HG03108 (cell line): ENCODE data around the gene CALR.
"Not testable (repeated sequence)": the region's sequence is repeated elsewhere in the genome, so short reads cannot be mapped to it uniquely, and the experiment has no call there.

ENCODE experiments used
- ATAC-seq: cut with Tn5 transposase; IDR thresholded peaks from one replicate; pipeline ENCODE4 v1.9.1; 2021; ENCODE audit warnings: moderate library complexity; ENCODE audit not compliant: unreplicated experiment

Gene CALR

DNA sequence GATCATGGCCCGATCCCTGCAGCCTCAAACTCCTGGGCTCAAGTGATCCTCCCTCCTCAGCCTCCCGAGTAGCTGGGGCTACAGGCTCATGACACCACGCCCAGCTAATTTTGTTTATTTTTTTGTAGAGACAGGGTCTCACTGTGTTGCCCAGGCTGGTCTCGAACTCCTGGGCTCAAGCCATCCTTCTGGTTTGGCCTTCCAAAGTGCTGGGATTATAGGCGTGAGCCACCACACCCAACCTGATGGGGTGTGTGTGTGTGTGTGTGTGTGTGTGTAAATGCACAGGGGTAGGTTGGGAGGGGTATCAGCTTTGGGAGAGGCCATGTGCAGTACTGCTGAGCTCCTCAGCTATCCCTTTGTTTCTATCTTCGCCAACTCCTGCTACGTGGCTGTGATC, 37.7 kb downstream of the CALR start:
- ATAC-seq = not testable (repeated sequence)

DNA sequence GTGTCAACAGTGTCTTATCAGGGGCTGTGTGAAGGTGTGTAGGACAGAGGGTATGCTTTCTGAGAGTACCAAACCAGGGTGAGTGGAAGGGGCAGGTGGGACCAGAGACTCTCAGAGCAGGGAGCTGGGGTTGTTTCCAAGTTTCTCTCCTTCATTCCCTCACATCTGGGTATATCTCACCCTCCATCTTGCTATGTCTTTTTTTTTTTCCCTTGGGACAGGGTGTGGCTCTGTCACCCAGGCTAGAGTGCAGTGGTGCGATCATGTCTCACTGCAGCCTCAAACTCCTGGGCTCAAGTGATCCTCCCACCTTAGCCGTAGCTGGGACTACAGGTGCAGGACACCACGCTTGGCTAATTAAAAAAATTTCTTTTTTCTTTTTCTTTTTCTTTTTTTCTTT, 41.6 kb downstream of the CALR start:
- ATAC-seq = no peak

DNA sequence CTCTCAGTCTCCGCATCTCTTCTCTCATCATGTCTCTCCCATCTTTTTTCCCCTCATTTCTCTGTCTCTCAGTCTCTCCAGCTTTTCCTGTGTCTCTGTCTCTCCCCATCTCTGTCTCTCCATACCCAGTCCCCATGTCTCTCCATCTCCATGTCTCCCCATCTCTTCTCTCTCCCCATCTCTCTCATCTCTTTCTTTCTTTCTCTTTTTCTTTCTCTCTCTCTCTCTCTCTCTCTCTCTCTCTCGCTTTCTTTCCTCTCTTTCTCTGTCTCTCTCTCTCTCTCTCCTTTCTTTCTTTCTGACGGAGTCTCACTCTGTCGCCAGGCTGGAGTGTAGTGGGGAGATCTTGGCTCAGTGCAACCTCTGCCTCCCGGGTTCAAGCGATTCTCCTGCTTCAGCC, 44.2 kb downstream of the CALR start:
- no peak for ATAC-seq

DNA sequence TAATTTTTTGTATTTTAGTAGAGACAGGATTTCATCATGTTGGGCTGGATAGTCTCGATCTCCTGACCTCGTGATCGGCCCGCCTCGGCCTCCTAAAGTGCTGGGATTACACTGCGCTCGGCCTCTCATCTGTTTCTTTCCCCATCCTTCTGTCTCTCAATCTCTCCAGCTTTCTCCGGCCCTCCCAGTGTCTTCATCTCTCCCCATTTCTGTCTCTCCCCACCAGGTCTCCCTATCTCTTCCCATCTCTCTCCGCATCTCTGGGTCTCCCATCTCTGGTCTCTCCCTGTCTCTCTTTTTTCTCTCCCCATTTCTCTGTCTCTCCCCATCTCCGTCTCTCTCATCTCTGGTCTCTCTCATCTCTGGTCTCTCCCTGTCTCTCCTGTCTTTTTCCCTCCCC, 44.7 kb downstream of the CALR start:
- ATAC-seq = no peak

DNA sequence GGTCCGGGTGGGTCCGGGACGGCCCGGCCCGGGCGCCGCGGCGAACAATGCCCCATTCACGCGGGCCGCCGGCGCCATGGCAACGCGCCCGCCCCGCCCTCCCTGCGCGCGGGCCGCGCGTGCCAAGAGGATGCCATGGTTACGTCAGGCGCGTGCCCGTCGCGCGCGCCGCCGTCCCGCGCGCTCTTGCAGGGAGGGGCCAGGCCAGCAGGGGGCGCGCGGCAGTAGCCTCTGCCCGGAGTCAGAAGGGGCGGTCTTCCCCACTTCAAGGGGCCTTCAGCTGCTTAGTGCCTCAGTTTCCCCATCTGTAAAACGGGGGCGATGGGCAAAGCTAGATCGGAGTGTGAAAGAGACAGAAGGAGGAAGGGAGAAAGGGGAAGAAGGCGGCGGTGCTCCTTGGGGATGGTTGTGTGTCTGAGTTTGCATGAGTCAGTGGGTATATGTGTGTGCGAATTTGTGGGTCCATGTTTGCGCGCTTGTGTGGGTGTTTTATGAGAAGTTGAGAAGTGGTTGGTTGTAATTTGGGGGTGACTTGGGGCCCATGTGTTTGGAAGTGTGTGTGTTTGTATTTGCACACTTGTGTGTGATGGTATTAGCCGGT, 45.2 kb downstream of the CALR start:
- ATAC-seq = no peak

DNA sequence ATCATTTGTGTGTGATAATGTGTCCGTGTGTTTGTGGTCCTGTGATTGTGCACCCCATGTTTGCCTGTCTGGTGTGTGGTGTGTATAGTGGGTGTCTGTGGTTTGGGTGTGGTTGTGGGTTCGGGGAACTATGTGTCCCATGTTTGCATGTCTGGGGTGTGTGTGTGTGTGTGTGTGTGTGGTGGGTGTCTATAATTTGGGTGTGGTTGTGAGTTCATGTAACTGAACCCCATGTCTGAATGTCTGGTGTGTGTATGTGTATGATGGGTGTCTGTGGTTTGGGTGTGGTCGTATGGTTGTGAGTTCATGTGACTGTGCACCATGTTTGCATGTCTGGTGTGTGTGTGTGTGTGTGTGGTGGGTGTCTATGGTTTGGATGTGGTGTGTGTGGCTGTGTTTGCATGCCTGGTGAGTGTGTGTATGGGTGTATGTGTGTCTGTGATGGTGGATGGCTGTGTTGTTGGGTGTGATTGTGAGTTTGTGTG, 45.8 kb downstream of the CALR start:
- no peak for ATAC-seq

DNA sequence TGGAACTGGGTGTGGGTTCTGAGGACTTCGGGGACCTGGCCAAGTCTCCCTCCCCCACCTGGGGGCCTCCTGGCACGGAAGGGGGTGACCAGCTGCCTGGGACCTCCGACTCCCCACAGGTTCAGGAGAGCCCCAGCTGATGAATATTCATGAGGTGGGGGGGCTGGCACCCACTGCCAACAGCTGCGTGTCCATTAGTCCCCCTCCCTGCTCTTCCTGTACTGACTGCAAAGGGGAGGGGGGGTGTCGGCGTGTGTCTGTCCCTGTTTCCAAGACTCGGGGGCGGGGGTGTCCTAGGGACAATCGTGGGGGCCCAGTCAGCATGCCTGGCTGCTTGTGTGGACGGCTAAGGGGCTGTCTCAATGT, 46.3 kb downstream of the CALR start:
- no peak for ATAC-seq

DNA sequence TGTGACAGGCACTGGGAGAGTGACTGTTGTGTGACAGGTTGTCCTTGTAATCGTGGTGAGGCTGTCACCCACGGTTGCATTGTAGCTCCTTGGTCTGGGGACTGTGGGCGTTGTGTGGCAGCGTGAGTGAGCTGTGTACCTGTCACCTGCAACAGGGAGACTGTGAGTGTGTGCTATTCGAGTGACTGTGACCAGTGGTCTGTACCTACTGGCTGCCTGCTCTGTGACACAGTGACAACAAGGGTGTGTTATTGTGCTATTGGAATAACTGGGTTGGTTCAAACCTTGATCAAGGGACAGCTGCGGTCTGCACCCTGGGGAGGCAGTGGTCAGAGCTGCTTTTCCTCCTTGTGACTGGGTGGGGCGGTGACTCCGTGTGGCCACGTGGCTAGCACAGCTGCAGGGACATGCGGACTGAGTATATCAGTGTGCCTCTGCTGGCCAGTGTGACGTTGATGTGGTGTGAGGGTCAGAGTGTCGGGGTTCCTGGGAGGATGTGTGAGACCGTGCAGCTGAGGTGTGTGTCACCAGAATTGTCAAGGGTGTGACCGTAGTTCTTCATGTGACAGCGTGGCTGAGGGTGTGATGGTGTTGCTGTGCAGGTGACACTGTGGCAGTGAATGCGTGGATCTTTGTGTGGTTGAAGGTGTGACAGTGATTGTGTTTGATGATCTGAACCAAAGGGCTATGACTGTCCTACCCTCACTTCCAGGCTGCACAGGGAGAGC, 46.8 kb downstream of the CALR start:
- ATAC-seq = no peak

DNA sequence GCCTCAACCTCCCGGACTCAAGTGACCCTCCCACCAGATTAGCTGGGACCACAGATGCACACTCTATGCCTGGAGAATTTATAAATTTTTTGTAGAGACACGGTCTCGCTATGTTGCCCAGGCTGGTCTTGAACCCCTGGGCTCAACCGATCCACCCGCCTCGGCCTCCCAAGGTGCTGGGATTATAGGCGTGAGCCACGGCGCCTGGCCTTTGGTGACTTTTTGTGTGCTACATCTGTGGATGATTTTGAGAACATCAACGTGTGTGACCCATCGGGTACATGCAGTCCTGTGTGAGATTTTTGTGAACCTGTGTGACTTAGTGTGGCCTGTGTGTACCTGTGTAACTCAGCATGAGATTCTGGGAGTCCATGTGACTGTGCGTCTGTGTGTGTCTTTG, 48.3 kb downstream of the CALR start:
- ATAC-seq = no peak

DNA sequence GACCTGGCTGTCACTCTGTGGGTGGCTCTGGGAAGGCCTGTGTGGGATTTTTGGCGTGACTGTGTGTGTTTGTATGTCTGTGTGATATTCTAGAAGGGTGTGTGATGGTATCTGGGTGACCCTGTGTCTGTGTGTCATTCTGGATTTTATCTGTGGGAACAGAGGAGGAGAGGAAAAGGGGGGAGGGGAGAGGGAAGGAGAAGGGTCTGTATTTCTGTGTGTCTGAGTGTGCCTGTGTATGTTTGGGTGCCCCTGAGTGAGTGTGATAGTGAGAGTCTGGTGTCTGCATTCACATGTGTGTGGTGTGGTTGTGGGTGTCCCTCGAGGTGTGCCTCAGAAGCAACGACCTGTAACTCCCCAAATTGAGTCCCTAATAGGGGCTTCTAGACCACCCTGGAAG, 48.8 kb downstream of the CALR start:
- ATAC-seq = no peak

DNA sequence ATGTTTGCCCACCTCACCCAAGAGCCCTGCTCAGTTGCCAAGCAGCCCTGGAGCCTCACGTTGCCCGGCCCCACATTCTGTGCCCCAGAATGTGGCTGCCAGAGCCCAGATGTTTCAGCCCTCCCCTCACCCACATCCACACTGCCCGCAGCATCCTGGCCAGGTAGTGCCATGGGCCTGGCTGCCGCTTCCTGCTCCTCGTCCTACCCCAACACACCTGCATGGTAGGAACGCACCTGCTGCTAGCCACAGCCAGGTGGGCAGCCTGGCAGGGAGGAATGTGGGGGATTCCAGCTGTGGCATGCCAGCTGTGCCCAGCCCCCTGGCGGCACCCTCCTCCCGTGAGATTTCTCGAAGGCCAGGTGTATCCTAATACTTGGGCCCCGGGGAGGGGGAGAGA, 49.4 kb downstream of the CALR start:
- ATAC-seq = no peak

DNA sequence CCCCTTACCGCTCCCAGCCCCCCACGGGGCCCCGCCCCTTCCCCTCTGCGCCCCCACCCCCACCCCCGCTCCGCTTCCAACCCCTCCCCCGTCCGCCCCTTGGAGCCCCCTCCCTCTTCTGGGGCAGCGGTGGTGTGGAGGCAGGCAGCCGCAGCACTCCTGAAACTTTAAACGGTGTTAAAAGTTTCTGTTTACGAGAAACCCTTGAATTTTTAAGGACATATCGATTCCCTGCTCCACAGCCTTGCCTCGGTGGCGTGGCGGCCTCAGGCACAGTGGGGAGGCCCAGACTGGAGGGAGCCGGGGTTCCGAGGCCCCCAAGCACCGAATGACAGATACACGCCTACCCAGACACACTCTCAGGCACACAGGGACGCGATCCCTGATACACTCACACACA, 52.0 kb downstream of the CALR start:
- no peak for ATAC-seq

DNA sequence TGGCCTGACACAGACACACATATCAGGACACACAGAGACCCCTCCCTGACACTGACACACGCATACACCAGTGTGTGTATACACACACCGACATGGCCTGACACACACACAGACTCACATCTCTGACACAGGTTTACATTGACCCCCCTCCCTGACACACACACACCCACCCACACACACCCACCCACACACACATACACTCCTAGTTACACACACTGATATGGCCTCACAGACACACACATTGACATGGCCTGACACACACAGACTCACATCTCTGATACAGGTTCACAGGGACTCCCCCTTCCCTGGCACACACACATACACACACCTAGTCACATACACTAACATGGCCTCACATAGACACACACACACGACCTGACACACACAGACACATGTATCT, 52.4 kb downstream of the CALR start:
- ATAC-seq = no peak

DNA sequence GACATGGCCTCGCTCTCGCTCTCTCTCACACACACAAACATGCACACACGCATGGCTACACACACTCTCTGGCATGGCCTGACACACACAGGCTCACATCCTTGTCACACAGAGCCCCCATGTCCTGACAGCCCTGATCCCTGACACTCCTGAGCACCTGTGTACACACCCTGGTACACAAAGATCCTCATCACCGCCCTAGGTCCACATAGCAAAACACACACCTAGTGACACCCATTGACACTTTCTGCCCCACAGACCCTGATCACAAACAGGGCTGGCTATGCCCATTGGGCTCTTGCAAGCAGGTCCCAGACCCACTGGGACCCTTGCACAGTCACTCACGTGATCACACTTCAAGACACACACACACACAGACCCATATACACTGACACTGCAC, 52.9 kb downstream of the CALR start:
- no peak for ATAC-seq

DNA sequence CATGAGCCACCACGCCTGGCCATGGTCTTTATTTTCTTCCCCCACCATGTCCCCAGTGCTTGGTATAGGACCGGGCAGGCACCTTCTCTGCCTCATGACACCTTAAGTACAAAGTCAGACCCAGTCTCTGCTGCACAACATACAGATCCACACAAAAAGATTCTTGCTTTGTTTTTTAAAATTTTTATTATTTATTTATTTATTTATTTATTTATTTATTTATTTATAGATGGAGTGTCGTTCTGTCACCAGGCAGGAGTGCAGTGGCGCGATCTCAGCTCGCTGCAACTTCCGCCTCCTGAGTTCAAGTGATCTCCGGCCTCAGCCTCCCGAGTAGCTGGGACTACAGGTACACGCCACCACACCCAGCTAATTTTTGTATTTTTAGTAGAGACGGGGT, 54.3 kb downstream of the CALR start:
- no peak for ATAC-seq

DNA sequence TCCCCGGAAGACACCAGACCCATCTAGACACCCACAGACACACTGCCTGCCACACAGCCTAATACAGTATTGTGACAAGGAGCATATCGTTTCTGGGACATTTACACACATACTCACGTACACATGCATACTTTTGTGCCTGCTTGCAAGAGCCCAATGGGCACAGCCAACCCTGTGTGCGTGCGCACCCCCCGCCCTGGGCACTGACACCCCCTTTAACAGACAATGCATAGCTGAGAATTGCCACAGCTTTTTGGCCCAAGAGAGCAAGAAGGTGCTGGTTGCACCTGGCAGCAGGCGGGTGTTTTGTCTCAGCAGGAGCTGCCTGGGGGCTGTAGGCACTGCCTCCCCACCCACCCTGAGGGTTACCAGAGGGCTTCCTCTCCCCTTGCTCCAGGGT, 55.2 kb downstream of the CALR start:
- no peak for ATAC-seq
